Fibroblast of lung (primary cell): ENCODE data around the gene RNF152. TPM values are rescaled to one million over a fixed set of nuclear protein-coding genes. Genes with fewer than 3 reads are reported as not detected.

Source experiments
- DNase-seq, 2 donors: peaks; one replicate each; pipeline versions ENCODE4 v3.0.0 to v3.0.0-alpha.2; 2010; ENCODE audit warnings: low read depth in 2 of 2
- H2AFZ ChIP-seq: 2 replicates; pipeline ENCODE4 v1.5.1; 2012; ENCODE audit warnings: low read length, control low read depth, inconsistent platforms
- H3K27ac ChIP-seq: 2 replicates; pipeline ENCODE4 v1.5.1; 2011; ENCODE audit warnings: low read length, control low read depth; ENCODE audit not compliant: insufficient read depth
- H3K27me3 ChIP-seq: 2 replicates; pipeline ENCODE4 v1.5.1; 2011; ENCODE audit warnings: mild to moderate bottlenecking, low read length; ENCODE audit not compliant: control insufficient read depth, insufficient read depth
- H3K36me3 ChIP-seq: 2 replicates; pipeline ENCODE4 v1.5.1; 2011; ENCODE audit warnings: low read length; ENCODE audit not compliant: control insufficient read depth, insufficient read depth
- H3K4me1 ChIP-seq: 2 replicates; pipeline ENCODE4 v1.5.1; 2011; ENCODE audit warnings: low read length; ENCODE audit not compliant: control insufficient read depth, insufficient read depth; ENCODE audit errors: extremely low read depth
- H3K4me2 ChIP-seq: 2 replicates; pipeline ENCODE4 v1.5.1; 2011; ENCODE audit warnings: low read length, control low read depth; ENCODE audit not compliant: insufficient read depth; ENCODE audit errors: extremely low read depth
- H3K4me3 ChIP-seq, 4 experiments: fragments of 200-600 bp in 1 of 4; sonication (generic) in 1 of 4; replicated peaks in 1 of 4; 2 replicates each; pipeline ENCODE4 v1.5.1; 2011 to 2016; ENCODE audit warnings: low read length in 4 of 4, low read depth in 3 of 4, mild to moderate bottlenecking in 3 of 4, control low read depth in 2 of 4, inconsistent platforms in 1 of 4, mixed read lengths in 1 of 4; ENCODE audit not compliant: insufficient read depth in 1 of 4; ENCODE audit errors: control extremely low read depth in 1 of 4
- H3K79me2 ChIP-seq: 2 replicates; pipeline ENCODE4 v1.5.1; 2012; ENCODE audit warnings: mild to moderate bottlenecking, low read length, inconsistent platforms; ENCODE audit not compliant: control insufficient read depth, insufficient read depth
- H3K9ac ChIP-seq: 2 replicates; pipeline ENCODE4 v1.5.1; 2011; ENCODE audit warnings: mild to moderate bottlenecking, low read length, control low read depth; ENCODE audit not compliant: insufficient read depth
- H3K9me3 ChIP-seq: 2 replicates; pipeline ENCODE4 v1.5.1; 2012; ENCODE audit warnings: low read depth, low read length; ENCODE audit not compliant: control insufficient read depth, insufficient read depth
- H4K20me1 ChIP-seq: 2 replicates; pipeline ENCODE4 v1.5.1; 2011; ENCODE audit warnings: low read length; ENCODE audit not compliant: control insufficient read depth, insufficient read depth; ENCODE audit errors: extremely low read depth
- CTCF ChIP-seq, 2 donors: IDR thresholded peaks in 1 of 2; conservative IDR thresholded peaks in 1 of 2; 1 replicate in 1 of 2; 2 replicates in 1 of 2; pipeline ENCODE4 v1.5.1; 2011 to 2012; ENCODE audit warnings: low read length in 2 of 2, control low read depth in 1 of 2, inconsistent platforms in 1 of 2, low read depth in 1 of 2, mild to moderate bottlenecking in 1 of 2
- EZH2 ChIP-seq: IDR thresholded peaks from 2 replicates; pipeline ENCODE4 v1.5.1; 2012; ENCODE audit warnings: low read length, control low read depth, mild to moderate bottlenecking; ENCODE audit errors: missing control alignments
- polyA plus RNA-seq, 2 donors: library from polyadenylated mRNA; depleted of rRNA in 1 of 2; stranded (reverse) in 1 of 2; unstranded in 1 of 2; fragments of >200 nt; gene quantifications; 2 replicates each; pipeline ENCODE4 v1.2.1, GENCODE V29; 2011 to 2012; ENCODE audit warnings: missing spikeins in 1 of 2
- total RNA-seq: library from RNA; depleted of rRNA; stranded (reverse); fragments of >200 nt; gene quantifications from 2 replicates; pipeline ENCODE4 v1.2.1, GENCODE V29; 2014

The RNF152 gene
- total and polyA plus RNA-seq, 2 donors (not counting 1 experiment from before 2014, with no cell fraction given), result 20.0 to 24.4 TPM

- no peak overlapping the region for H2AFZ ChIP-seq
- no peaks in the 10 kb centered on the region for H3K9me3 ChIP-seq
- no peak overlapping the region for H3K27ac ChIP-seq
- no peaks in the 10 kb centered on the region for H3K79me2 ChIP-seq
- H3K36me3 ChIP-seq, result no peaks in the 10 kb centered on the region
- no peak overlapping the region for H3K9ac ChIP-seq
- TF ChIP-seq EZH2 (no peak), CTCF (conservative IDR thresholded peaks at IDR 0.05 in 1 of 2, IDR thresholded peaks at IDR 0.05 in 1 of 2; ENCODE audit: low read depth in 1 of 2, low read length in 2 of 2) (no peak)
- H3K4me1 ChIP-seq, result no peaks in the 10 kb centered on the region
- no peaks in the 10 kb centered on the region for H3K27me3 ChIP-seq
- H3K4me2 ChIP-seq, result no peak overlapping the region
- DNase-seq, result no peak
- H4K20me1 ChIP-seq, result no peaks in the 10 kb centered on the region
- H3K4me3 ChIP-seq, result no peak overlapping the region
These were observed 118.0 kb downstream of the RNF152 start for GRCh38 chr18:61774846-61775245.

- TF ChIP-seq CTCF (conservative IDR thresholded peaks at IDR 0.05 in 1 of 2, IDR thresholded peaks at IDR 0.05 in 1 of 2; ENCODE audit: low read depth in 1 of 2, low read length in 2 of 2) (no peak), EZH2 (no peak)
- H3K4me3 ChIP-seq, result no peak overlapping the region
- no peaks in the 10 kb centered on the region for H4K20me1 ChIP-seq
- no peak overlapping the region for H3K27ac ChIP-seq
- H3K79me2 ChIP-seq, result no peaks in the 10 kb centered on the region
- H3K9me3 ChIP-seq, result no peaks in the 10 kb centered on the region
- no peaks in the 10 kb centered on the region for H3K27me3 ChIP-seq
- no peak overlapping the region for H3K9ac ChIP-seq
- no peaks in the 10 kb centered on the region for H3K4me1 ChIP-seq
- no peak for DNase-seq
- H3K4me2 ChIP-seq, result no peak overlapping the region
- no peaks in the 10 kb centered on the region for H3K36me3 ChIP-seq
- H2AFZ ChIP-seq, result no peak overlapping the region
These were observed 120.4 kb downstream of the RNF152 start for GRCh38 chr18:61772293-61772848.

- H3K9ac ChIP-seq, result no peak overlapping the region
- no peaks in the 10 kb centered on the region for H3K4me1 ChIP-seq
- H3K79me2 ChIP-seq, result no peaks in the 10 kb centered on the region
- DNase-seq, result no peak
- no peak for TF ChIP-seq EZH2
- TF ChIP-seq CTCF (conservative IDR thresholded peaks at IDR 0.05 in 1 of 2, IDR thresholded peaks at IDR 0.05 in 1 of 2; ENCODE audit: low read depth in 1 of 2, low read length in 2 of 2), result no peak
- no peaks in the 10 kb centered on the region for H3K36me3 ChIP-seq
- no peak overlapping the region for H3K27ac ChIP-seq
- no peak overlapping the region for H3K4me2 ChIP-seq
- no peak overlapping the region for H3K4me3 ChIP-seq
- no peaks in the 10 kb centered on the region for H3K9me3 ChIP-seq
- H2AFZ ChIP-seq, result no peak overlapping the region
- H4K20me1 ChIP-seq, result no peaks in the 10 kb centered on the region
- H3K27me3 ChIP-seq, result no peaks in the 10 kb centered on the region
These were observed 120.9 kb downstream of the RNF152 start for GRCh38 chr18:61771861-61772260.
